K562 (cell line): ENCODE results near the gene FILIP1. TPM values are rescaled to one million over a fixed set of nuclear protein-coding genes. Genes with fewer than 3 reads are reported as not detected.

Experiments
- ATAC-seq: fragments of 200-7000 bp; cut with Tn5 transposase; 3 replicates; pipeline ENCODE4 v1.9.1; 2020; ENCODE audit warnings: moderate library complexity
- BruUV-seq: library from RNA; stranded (reverse); fragments of 400-500 nt; replicated peaks from 2 replicates; lab custom pipeline; 2021; lab: Mats Ljungman, UMichigan
- CTCF ChIA-PET: fragments of 300-600 bp; formaldehyde crosslinking; extraction: SDS; loops from one replicate; lab custom pipeline; 2021; ENCODE audit warnings: low intra/inter-chr PET ratio; lab: Yijun Ruan, JAX
- POLR2A ChIA-PET: fragments of 300-600, 350-650 bp; sonication (Branson Sonifier 250); formaldehyde crosslinking; extraction: SDS; loops from one replicate; lab custom pipeline; 2021; ENCODE audit warnings: antibody characterized with exemption, inconsistent platforms; lab: Yijun Ruan, JAX
- DNase-seq, 4 experiments: peaks; one replicate each; pipeline versions ENCODE4 v3.0.0 to v3.0.0-alpha.2; 2011 to 2018; ENCODE audit warnings: low spot score in 3 of 4, mixed read lengths in 3 of 4; ENCODE audit errors: extremely low read depth in 1 of 4
- FAIRE-seq: peaks from 2 replicates; lab custom pipeline; 2011; peaks lifted over from hg19 to GRCh38; lab: Jason Lieb, UNC
- H2AFZ ChIP-seq: 2 replicates; pipeline ENCODE4 v1.6.0; 2011; ENCODE audit warnings: low read depth, low read length, control low read depth, inconsistent platforms
- H3K27ac ChIP-seq: fragments of 200-600 bp; 3 replicates; pipeline ENCODE4 v1.8.0; 2011; ENCODE audit warnings: low read depth, mild to moderate bottlenecking, control low read depth, inconsistent platforms, low read length, moderate library complexity, mixed read lengths; ENCODE audit errors: extremely low read depth
- H3K27me3 ChIP-seq, 2 experiments: fragments of 300-600 bp in 1 of 2; 2 replicates in 1 of 2; 3 replicates in 1 of 2; pipeline versions ENCODE4 v1.6.0 to v1.8.0; 2011; ENCODE audit warnings: inconsistent platforms in 2 of 2, low read length in 2 of 2, mild to moderate bottlenecking in 1 of 2, mixed read lengths in 1 of 2, moderate library complexity in 1 of 2; ENCODE audit not compliant: control insufficient read depth in 2 of 2, insufficient read depth in 2 of 2
- H3K36me3 ChIP-seq: fragments of 300-600 bp; 3 replicates; pipeline ENCODE4 v1.8.0; 2011; ENCODE audit warnings: mild to moderate bottlenecking, low read length, inconsistent platforms; ENCODE audit not compliant: control insufficient read depth, insufficient read depth
- H3K4me1 ChIP-seq, 2 experiments: fragments of 200-600 bp in 1 of 2; replicated peaks in 1 of 2; 2 replicates in 1 of 2; 3 replicates in 1 of 2; pipeline versions ENCODE4 v1.5.1 to v1.8.0; 2011; ENCODE audit warnings: inconsistent platforms in 2 of 2, low read length in 2 of 2, mild to moderate bottlenecking in 1 of 2, mixed read lengths in 1 of 2, moderate library complexity in 1 of 2; ENCODE audit not compliant: control insufficient read depth in 2 of 2, insufficient read depth in 2 of 2
- H3K4me2 ChIP-seq: 2 replicates; pipeline ENCODE4 v1.6.1; 2011; ENCODE audit warnings: low read length, control low read depth, inconsistent platforms, mixed read lengths; ENCODE audit not compliant: insufficient read depth
- H3K4me3 ChIP-seq: fragments of 200-600 bp; sonication (generic), shearing (Covaris generic); 2 replicates; pipeline ENCODE4 v1.5.1; 2016; ENCODE audit warnings: control low read depth, inconsistent platforms
- H3K79me2 ChIP-seq: fragments of 200-600 bp; 3 replicates; pipeline ENCODE4 v1.8.0; 2011; ENCODE audit warnings: low read length, inconsistent platforms; ENCODE audit not compliant: control insufficient read depth, insufficient read depth
- H3K9ac ChIP-seq, 2 experiments: 2 replicates each; pipeline versions ENCODE4 v1.6.0 to v1.6.1; 2011; ENCODE audit warnings: low read depth in 2 of 2, low read length in 2 of 2, control low read depth in 1 of 2, inconsistent platforms in 1 of 2, mild to moderate bottlenecking in 1 of 2, mixed read lengths in 1 of 2; ENCODE audit not compliant: insufficient read depth in 1 of 2
- H3K9me1 ChIP-seq: one replicate; pipeline ENCODE4 v1.6.0; 2011; ENCODE audit warnings: inconsistent platforms, mild to moderate bottlenecking, low read length, moderate library complexity; ENCODE audit not compliant: control insufficient read depth, insufficient read depth
- H3K9me3 ChIP-seq: replicated peaks from 2 replicates; pipeline ENCODE4 v1.5.1; 2011; ENCODE audit warnings: low read depth, low read length, inconsistent platforms; ENCODE audit not compliant: control insufficient read depth, insufficient read depth
- H4K20me1 ChIP-seq: replicated peaks from 2 replicates; pipeline ENCODE4 v1.6.1; 2011; ENCODE audit warnings: low read length, inconsistent platforms, mixed read lengths; ENCODE audit not compliant: control insufficient read depth, insufficient read depth
- ELF2 ChIP-seq: fragments of 250-450 bp; sonication (Bioruptor Pico); IDR thresholded peaks from 2 replicates; pipeline ENCODE4 v1.5.0; 2021; ENCODE audit warnings: mild to moderate bottlenecking
- FOXK1 ChIP-seq: sonication (generic); formaldehyde crosslinking; IDR thresholded peaks from 2 replicates; pipeline ENCODE4 v1.8.0; 2022; ENCODE audit warnings: missing genetic modification reagents, mild to moderate bottlenecking, borderline replicate concordance
- KDM4B ChIP-seq, 2 experiments: fragments of 450-650 bp in 1 of 2; sonication (generic) in 1 of 2; IDR thresholded peaks; 2 replicates each; pipeline ENCODE4 v1.6.1; 2016 to 2017; ENCODE audit warnings: borderline replicate concordance in 2 of 2, antibody characterized with exemption in 1 of 2, low read depth in 1 of 2, mild to moderate bottlenecking in 1 of 2
- MED1 ChIP-seq: sonication (generic); formaldehyde crosslinking; IDR thresholded peaks from 2 replicates; pipeline ENCODE4 v1.8.1; 2023; ENCODE audit warnings: missing genetic modification reagents, borderline replicate concordance
- NFXL1 ChIP-seq: fragments of 450-650 bp; formaldehyde crosslinking; IDR thresholded peaks from 2 replicates; pipeline ENCODE4 v1.4.0; 2021; ENCODE audit warnings: mild to moderate bottlenecking
- RFX1 ChIP-seq: fragments of 450-650 bp; IDR thresholded peaks from 2 replicates; pipeline ENCODE4 v1.6.1; 2016; ENCODE audit warnings: mild to moderate bottlenecking, moderate library complexity
- SIN3B ChIP-seq: fragments of 450-650 bp; IDR thresholded peaks from 2 replicates; pipeline ENCODE4 v1.6.1; 2017; ENCODE audit warnings: low read depth, mild to moderate bottlenecking, moderate library complexity
- ZNF551 ChIP-seq: fragments of 250-450 bp; sonication (Bioruptor Pico); IDR thresholded peaks from 2 replicates; pipeline ENCODE4 v1.5.0; 2021; ENCODE audit warnings: mild to moderate bottlenecking, moderate library complexity
- WGBS: fragments of 100-300 bp; shearing (Covaris generic); methylation state at CpG from one replicate; pipeline ENCODE4 v1.1.6; 2016; ENCODE audit warnings: low coverage, mixed read lengths; ENCODE audit not compliant: insufficient coverage; ENCODE audit errors: missing lambda C conversion rate; 5-methylcytosine and 5-hydroxymethylcytosine counted together
- in situ Hi-C: fragments of 300-500 bp; cut with MboI; formaldehyde crosslinking; loops from 4 replicates; pipeline ENCODE4 v1.15.0; 2018; ENCODE audit warnings: inconsistent platforms, mixed read lengths
- intact Hi-C: fragments of 100-400 bp; cut with micrococcal nuclease; formaldehyde crosslinking; loops from 2 replicates; pipeline ENCODE4 v1.14.2; 2022
- polyA plus RNA-seq, 8 experiments: library from polyadenylated mRNA; depleted of rRNA in 4 of 8; stranded (reverse) in 5 of 8; unstranded in 3 of 8; fragments of >200 nt; fragmentation: Nextera tagmentation in 2 of 8; fragmentation: Illumina TruSeq in 1 of 8; extraction: Ambion mirVana in 2 of 8; extraction: Trizol in 1 of 8; gene quantifications; 2 replicates each; pipeline versions ENCODE4 v1.2.1 to v1.2.3, GENCODE V29; 2011 to 2014; ENCODE audit warnings: inconsistent platforms in 1 of 8, missing spikeins in 1 of 8
- total RNA-seq, 7 experiments: library from RNA; depleted of rRNA in 6 of 7; stranded (reverse); fragments of >200 nt in 6 of 7; fragmentation: Illumina TruSeq in 2 of 7; extraction: Trizol in 2 of 7; gene quantifications; 2 replicates each; pipeline versions ENCODE4 v1.2.1 to v1.2.3, GENCODE V29; 2011 to 2021; ENCODE audit warnings: low replicate concordance in 1 of 7
- TF ChIP-seq, protein P1 (sequence below): fragments of 250-450 bp; sonication (Bioruptor Pico); IDR thresholded peaks from 2 replicates; pipeline ENCODE4 v1.6.1; 2021; ENCODE audit warnings: mild to moderate bottlenecking
- TF ChIP-seq, protein P2 (sequence below): IDR thresholded peaks from 3 replicates; pipeline ENCODE4 v1.6.1; 2011; ENCODE audit warnings: borderline replicate concordance, mild to moderate bottlenecking; ENCODE audit not compliant: insufficient read length, insufficient read depth

The FILIP1 gene
- total and polyA plus RNA-seq, 9 of the 15 experiments (the other 6 are each of a cell fraction or from before 2014, with no cell fraction given), result 0.03 to 0.25 (median 0.10) TPM; not detected in 1

DNA sequence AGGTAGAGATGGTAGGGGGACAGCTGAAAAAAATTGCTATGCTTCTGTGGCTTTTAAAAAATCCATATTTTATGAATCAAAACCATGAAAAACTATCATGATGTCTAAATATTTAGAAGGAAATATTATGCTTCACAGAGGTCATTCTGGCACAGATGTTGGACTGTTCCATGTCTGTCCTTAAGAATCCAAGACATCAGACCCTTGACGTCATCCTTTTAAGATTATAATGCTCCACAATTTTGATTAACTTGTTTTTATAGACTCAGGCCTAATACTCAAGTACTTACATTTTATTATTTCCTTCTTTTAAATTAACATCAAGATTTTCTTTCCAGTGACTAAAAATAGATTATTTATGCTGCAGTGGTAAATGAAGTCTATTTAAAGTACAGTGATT is 29.7 kb downstream of the FILIP1 start:
- TF ChIP-seq, protein P1, sequence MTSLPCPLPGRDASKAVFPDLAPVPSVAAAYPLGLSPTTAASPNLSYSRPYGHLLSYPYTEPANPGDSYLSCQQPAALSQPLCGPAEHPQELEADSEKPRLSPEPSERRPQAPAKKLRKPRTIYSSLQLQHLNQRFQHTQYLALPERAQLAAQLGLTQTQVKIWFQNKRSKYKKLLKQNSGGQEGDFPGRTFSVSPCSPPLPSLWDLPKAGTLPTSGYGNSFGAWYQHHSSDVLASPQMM (CRISPR knock-in tag), result no peak
- no peak for TF ChIP-seq FOXK1 (CRISPR knock-in tag)
- TF ChIP-seq ELF2 (CRISPR knock-in tag), result no peak
- TF ChIP-seq KDM4B (IDR thresholded peaks at IDR 0.05; ENCODE audit: borderline replicate concordance in 2 of 2, low read depth in 1 of 2), result no peak
- TF ChIP-seq SIN3B, result no peak
- TF ChIP-seq, all 486 proteins: peak for 0
- Histone ChIP-seq H3K79me2 (no peaks in the 10 kb centered on the region), H3K36me3 (no peaks in the 10 kb centered on the region), H3K9me3 (no peaks in the 10 kb centered on the region), H2AFZ (no peak overlapping the region), H3K9me1 (no peaks in the 10 kb centered on the region), H3K4me1 (no peaks in the 10 kb centered on the region), H3K4me2 (no peak overlapping the region), H3K4me3 (no peak overlapping the region), H3K27me3 (no peaks in the 10 kb centered on the region), H3K9ac (no peak overlapping the region), H4K20me1 (no peaks in the 10 kb centered on the region), H3K27ac (no peak overlapping the region)
- DNase-seq, result no peak
- ChIA-PET POLR2A (interaction anchor here (1.3 kb wide), 1 partner anchor 9 kb away, joined by 3 read pairs; no protein-coding TSS in a partner anchor), CTCF (no interaction called here)
- no TSS peak for BruUV-seq
- in situ Hi-C loops (no loop called here), intact Hi-C loops (no loop called here)
- 0% methylated on average over 1 of the region's 1 CpG for WGBS
- no peak for FAIRE-seq
- no peak for ATAC-seq

DNA sequence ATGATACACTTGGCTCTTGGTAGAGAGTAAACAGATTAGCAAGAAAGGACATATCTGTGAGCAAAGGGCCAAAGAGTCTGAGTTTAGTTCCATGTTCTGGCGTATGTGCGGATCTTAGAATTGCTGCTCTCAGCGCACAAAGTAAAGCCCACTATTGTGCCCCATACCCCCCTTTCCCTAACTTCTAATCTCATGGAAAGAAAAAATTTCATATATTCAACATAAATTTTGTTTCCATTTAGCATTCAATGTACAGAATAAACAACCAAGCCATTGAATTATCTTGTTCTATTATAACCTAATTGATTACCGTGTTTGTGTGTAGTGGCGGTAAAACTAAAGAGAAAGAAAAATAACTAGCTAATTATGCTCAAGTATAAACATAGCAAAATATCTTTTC is 30.5 kb downstream of the FILIP1 start:
- no peaks in the 10 kb centered on the region for H4K20me1 ChIP-seq
- no peaks in the 10 kb centered on the region for H3K79me2 ChIP-seq
- no peak overlapping the region for H3K4me2 ChIP-seq
- H3K9me3 ChIP-seq, result no peaks in the 10 kb centered on the region
- no peak overlapping the region for H2AFZ ChIP-seq
- ChIA-PET POLR2A (interaction anchor here (1.3 kb wide), 1 partner anchor 8 kb away, joined by 3 read pairs; no protein-coding TSS in a partner anchor), CTCF (no interaction called here)
- H3K4me3 ChIP-seq, result no peak overlapping the region
- WGBS, result 1% methylated on average over 5 of the region's 5 CpGs
- no peaks in the 10 kb centered on the region for H3K9me1 ChIP-seq
- H3K27me3 ChIP-seq, result no peaks in the 10 kb centered on the region
- intact Hi-C loops (no loop called here), in situ Hi-C loops (no loop called here)
- H3K27ac ChIP-seq, result no peak overlapping the region
- no peaks in the 10 kb centered on the region for H3K4me1 ChIP-seq
- DNase-seq (no peak), FAIRE-seq (no peak), ATAC-seq (no peak)
- H3K36me3 ChIP-seq, result no peaks in the 10 kb centered on the region
- H3K9ac ChIP-seq, result no peak overlapping the region
- TF ChIP-seq RFX1 (no peak), ZNF551 (CRISPR knock-in tag) (no peak), MED1 (CRISPR knock-in tag) (no peak), NFXL1 (CRISPR knock-in tag) (no peak)
- TF ChIP-seq, protein P2, sequence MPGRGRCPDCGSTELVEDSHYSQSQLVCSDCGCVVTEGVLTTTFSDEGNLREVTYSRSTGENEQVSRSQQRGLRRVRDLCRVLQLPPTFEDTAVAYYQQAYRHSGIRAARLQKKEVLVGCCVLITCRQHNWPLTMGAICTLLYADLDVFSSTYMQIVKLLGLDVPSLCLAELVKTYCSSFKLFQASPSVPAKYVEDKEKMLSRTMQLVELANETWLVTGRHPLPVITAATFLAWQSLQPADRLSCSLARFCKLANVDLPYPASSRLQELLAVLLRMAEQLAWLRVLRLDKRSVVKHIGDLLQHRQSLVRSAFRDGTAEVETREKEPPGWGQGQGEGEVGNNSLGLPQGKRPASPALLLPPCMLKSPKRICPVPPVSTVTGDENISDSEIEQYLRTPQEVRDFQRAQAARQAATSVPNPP, result no peak
- no TSS peak for BruUV-seq
